Osteocyte (in vitro differentiated cells): ENCODE results near the gene ZNF689. TPM values are rescaled to one million over a fixed set of nuclear protein-coding genes. Genes with fewer than 3 reads are reported as not detected.

Experiments
- DNase-seq: peaks from one replicate; pipeline ENCODE4 v3.0.0; 2021; ENCODE audit warnings: mixed read lengths; ENCODE audit not compliant: unreplicated experiment; ENCODE audit errors: extremely low spot score
- H3K27ac Mint-ChIP-seq: one replicate; pipeline ENCODE4 v1.8.0; 2021; ENCODE audit warnings: mild to moderate bottlenecking, mixed read lengths; ENCODE audit not compliant: unreplicated experiment
- H3K27me3 Mint-ChIP-seq: one replicate; pipeline ENCODE4 v1.8.0; 2021; ENCODE audit warnings: mixed read lengths; ENCODE audit not compliant: unreplicated experiment
- H3K36me3 Mint-ChIP-seq: one replicate; pipeline ENCODE4 v1.8.0; 2021; ENCODE audit warnings: mixed read lengths; ENCODE audit not compliant: unreplicated experiment
- H3K4me1 Mint-ChIP-seq: one replicate; pipeline ENCODE4 v1.8.0; 2021; ENCODE audit warnings: mixed read lengths; ENCODE audit not compliant: unreplicated experiment
- H3K4me3 Mint-ChIP-seq: one replicate; pipeline ENCODE4 v1.8.0; 2021; ENCODE audit warnings: mild to moderate bottlenecking, moderate library complexity, mixed read lengths; ENCODE audit not compliant: unreplicated experiment
- H3K9me3 Mint-ChIP-seq: one replicate; pipeline ENCODE4 v1.8.0; 2021; ENCODE audit warnings: mixed read lengths; ENCODE audit not compliant: unreplicated experiment
- CTCF ChIP-seq: fragments of 200-600 bp; sonication (generic); IDR thresholded peaks from 2 replicates; pipeline ENCODE4 v1.5.0; 2021; ENCODE audit warnings: antibody characterized with exemption, mild to moderate bottlenecking, moderate library complexity
- total RNA-seq: library from RNA; stranded (reverse); gene quantifications from 2 replicates; pipeline ENCODE4 v1.2.1, GENCODE V29; 2021

ZNF689 gene
- total RNA-seq, 1 donor from 2014 or later, result 8.8 TPM

GRCh38 chr16:30556125-30556473, 54.1 kb downstream of the ZNF689 start:
- peak overlapping the region; percentile 10 for H3K27ac Mint-ChIP-seq

GRCh38 chr16:30555315-30556124, 54.7 kb downstream of the ZNF689 start:
- peaks cover 17% of the 10 kb centered on the region for H3K36me3 Mint-ChIP-seq
- H3K27me3 Mint-ChIP-seq, result no peaks in the 10 kb centered on the region
- H3K9me3 Mint-ChIP-seq, result no peaks in the 10 kb centered on the region
- peak overlapping the region; percentile 62 for H3K4me3 Mint-ChIP-seq
- peak overlapping the region; percentile 10 for H3K27ac Mint-ChIP-seq
- H3K4me1 Mint-ChIP-seq, result peaks cover 21% of the 10 kb centered on the region
- DNase-seq, result no peak
- TF ChIP-seq CTCF, result no peak

More at GRCh38 chr16:30556125-30556473, 54.1 kb downstream of the ZNF689 start:
- no peaks in the 10 kb centered on the region for H3K27me3 Mint-ChIP-seq
- peaks cover 21% of the 10 kb centered on the region for H3K4me1 Mint-ChIP-seq
- peaks cover 17% of the 10 kb centered on the region for H3K36me3 Mint-ChIP-seq
- DNase-seq, result no peak
- TF ChIP-seq CTCF, result no peak
- H3K9me3 Mint-ChIP-seq, result no peaks in the 10 kb centered on the region
- H3K4me3 Mint-ChIP-seq, result peak overlapping the region; percentile 62

GRCh38 chr16:30554557-30555314, 55.5 kb downstream of the ZNF689 start:
- H3K27me3 Mint-ChIP-seq, result no peaks in the 10 kb centered on the region
- H3K4me3 Mint-ChIP-seq, result no peak overlapping the region
- H3K9me3 Mint-ChIP-seq, result no peaks in the 10 kb centered on the region
- H3K4me1 Mint-ChIP-seq, result peaks cover 21% of the 10 kb centered on the region
- peaks cover 17% of the 10 kb centered on the region for H3K36me3 Mint-ChIP-seq
- H3K27ac Mint-ChIP-seq, result no peak overlapping the region
- no peak for DNase-seq
- no peak for TF ChIP-seq CTCF

- no peak for TF ChIP-seq CTCF
- H3K4me1 Mint-ChIP-seq, result peaks cover 13% of the 10 kb centered on the region
- H3K36me3 Mint-ChIP-seq, result peaks cover 17% of the 10 kb centered on the region
- no peaks in the 10 kb centered on the region for H3K27me3 Mint-ChIP-seq
- H3K9me3 Mint-ChIP-seq, result no peaks in the 10 kb centered on the region
- no peak overlapping the region for H3K27ac Mint-ChIP-seq
- DNase-seq, result no peak
- H3K4me3 Mint-ChIP-seq, result no peak overlapping the region
Observed at GRCh38 chr16:30553393-30553899, 56.7 kb downstream of the ZNF689 start.

GRCh38 chr16:30552956-30553355, 57.2 kb downstream of the ZNF689 start:
- no peak for TF ChIP-seq CTCF
- Mint-ChIP-seq H3K27ac (no peak overlapping the region), H3K4me1 (peaks cover 13% of the 10 kb centered on the region), H3K27me3 (no peaks in the 10 kb centered on the region), H3K9me3 (no peaks in the 10 kb centered on the region), H3K36me3 (peaks cover 17% of the 10 kb centered on the region), H3K4me3 (no peak overlapping the region)
- no peak for DNase-seq
